BJ (cell line): Measurements from ENCODE around the gene FOXO6. TPM values are rescaled to one million over a fixed set of nuclear protein-coding genes. Genes with fewer than 3 reads are reported as not detected.

Experiments
- CTCF ChIA-PET: fragments of 350-600 bp; formaldehyde crosslinking; extraction: SDS; loops from one replicate; lab custom pipeline; 2021; ENCODE audit warnings: antibody characterized with exemption, inconsistent platforms; lab: Yijun Ruan, JAX
- POLR2A ChIA-PET: fragments of 300-600 bp; sonication (Branson Sonifier 250); formaldehyde crosslinking; extraction: SDS; loops from one replicate; lab custom pipeline; 2021; ENCODE audit warnings: antibody characterized with exemption; lab: Charles Lee
- DNase-seq: peaks from one replicate; pipeline ENCODE4 v3.0.0-alpha.2; 2011; ENCODE audit warnings: low read depth
- H3K27me3 ChIP-seq: 2 replicates; pipeline ENCODE4 v1.6.0; 2011; ENCODE audit warnings: low read length; ENCODE audit not compliant: control insufficient read depth, insufficient read depth
- H3K36me3 ChIP-seq: 2 replicates; pipeline ENCODE4 v1.5.1; 2011; ENCODE audit warnings: low read length; ENCODE audit not compliant: control insufficient read depth, insufficient read depth
- H3K4me3 ChIP-seq: 2 replicates; pipeline ENCODE4 v1.5.1; 2011; ENCODE audit warnings: low read depth, mild to moderate bottlenecking, control low read depth, low read length
- polyA plus RNA-seq: library from polyadenylated mRNA; depleted of rRNA; stranded (reverse); fragments of >200 nt; gene quantifications from 2 replicates; pipeline ENCODE4 v1.2.3, GENCODE V29; 2011
- TF ChIP-seq, protein P1 (sequence below): IDR thresholded peaks from 2 replicates; pipeline ENCODE4 v1.5.1; 2011; ENCODE audit warnings: low read depth, mild to moderate bottlenecking, control low read depth, inconsistent platforms, low read length, moderate library complexity; ENCODE audit not compliant: insufficient read depth

The FOXO6 gene
- polyA plus RNA-seq, 1 experiment, result 0.02 TPM

DNA sequence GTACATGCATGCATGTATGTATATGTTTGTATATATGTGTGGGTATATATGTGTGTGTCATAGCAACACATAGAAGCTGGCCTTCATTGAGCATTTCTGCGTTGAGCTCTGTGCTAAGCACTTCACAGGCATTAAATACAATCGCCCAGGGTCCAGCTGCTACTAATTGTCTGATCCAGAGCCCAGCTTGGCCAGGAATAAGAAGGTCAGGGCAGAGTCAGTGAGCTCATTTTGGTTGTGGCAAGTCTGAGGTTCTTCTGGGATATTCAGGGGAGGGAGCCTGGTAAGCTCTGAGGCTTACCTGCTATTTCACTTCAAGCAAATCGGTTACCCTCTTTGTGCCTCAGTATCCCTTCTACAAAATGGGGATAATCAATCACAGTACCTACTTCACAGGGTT, 59.6 kb downstream of the FOXO6 start:
- ChIA-PET CTCF (interaction anchor here (0.7 to 5.3 kb wide), 6 partner anchors 11 to 152 kb away, joined by 3 to 84 read pairs (median 16); no protein-coding TSS in a partner anchor), POLR2A (no interaction called here)
- no peak for DNase-seq
- Histone ChIP-seq H3K36me3 (no peaks in the 10 kb centered on the region), H3K4me3 (no peak overlapping the region), H3K27me3 (no peaks in the 10 kb centered on the region; the same call in 1 of the 2 replicates)
- TF ChIP-seq, protein P1, sequence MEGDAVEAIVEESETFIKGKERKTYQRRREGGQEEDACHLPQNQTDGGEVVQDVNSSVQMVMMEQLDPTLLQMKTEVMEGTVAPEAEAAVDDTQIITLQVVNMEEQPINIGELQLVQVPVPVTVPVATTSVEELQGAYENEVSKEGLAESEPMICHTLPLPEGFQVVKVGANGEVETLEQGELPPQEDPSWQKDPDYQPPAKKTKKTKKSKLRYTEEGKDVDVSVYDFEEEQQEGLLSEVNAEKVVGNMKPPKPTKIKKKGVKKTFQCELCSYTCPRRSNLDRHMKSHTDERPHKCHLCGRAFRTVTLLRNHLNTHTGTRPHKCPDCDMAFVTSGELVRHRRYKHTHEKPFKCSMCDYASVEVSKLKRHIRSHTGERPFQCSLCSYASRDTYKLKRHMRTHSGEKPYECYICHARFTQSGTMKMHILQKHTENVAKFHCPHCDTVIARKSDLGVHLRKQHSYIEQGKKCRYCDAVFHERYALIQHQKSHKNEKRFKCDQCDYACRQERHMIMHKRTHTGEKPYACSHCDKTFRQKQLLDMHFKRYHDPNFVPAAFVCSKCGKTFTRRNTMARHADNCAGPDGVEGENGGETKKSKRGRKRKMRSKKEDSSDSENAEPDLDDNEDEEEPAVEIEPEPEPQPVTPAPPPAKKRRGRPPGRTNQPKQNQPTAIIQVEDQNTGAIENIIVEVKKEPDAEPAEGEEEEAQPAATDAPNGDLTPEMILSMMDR, result no peak

DNA sequence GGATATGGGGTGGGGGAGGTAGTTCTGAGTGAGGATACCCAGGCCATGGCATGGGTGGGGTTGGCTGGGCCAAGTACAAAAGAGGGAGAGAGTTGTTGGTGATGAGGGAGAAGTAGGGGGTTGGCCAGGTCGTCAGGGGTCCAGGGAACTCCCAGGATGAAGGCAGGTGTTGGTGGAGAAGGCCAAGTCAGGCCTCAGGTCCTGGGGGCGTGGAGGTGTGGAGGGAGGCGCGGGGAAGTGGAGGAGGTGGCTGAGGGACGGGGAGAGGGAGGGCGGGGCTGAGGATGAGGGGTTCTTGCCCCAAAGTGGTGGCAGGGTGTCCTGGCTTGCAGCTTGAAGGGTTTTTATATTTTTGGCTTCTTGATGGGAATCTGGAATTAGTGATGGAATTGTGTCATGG, 61.1 kb downstream of the FOXO6 start:
- no peak overlapping the region for H3K4me3 ChIP-seq
- ChIA-PET POLR2A (no interaction called here), CTCF (interaction anchor here (1.7 to 5.3 kb wide), 4 partner anchors 9 to 139 kb away, joined by 6 to 56 read pairs (median 16); no protein-coding TSS in a partner anchor)
- DNase-seq, result no peak
- TF ChIP-seq, protein P1, result no peak
- H3K27me3 ChIP-seq, result no peaks in the 10 kb centered on the region
- H3K36me3 ChIP-seq, result no peaks in the 10 kb centered on the region

DNA sequence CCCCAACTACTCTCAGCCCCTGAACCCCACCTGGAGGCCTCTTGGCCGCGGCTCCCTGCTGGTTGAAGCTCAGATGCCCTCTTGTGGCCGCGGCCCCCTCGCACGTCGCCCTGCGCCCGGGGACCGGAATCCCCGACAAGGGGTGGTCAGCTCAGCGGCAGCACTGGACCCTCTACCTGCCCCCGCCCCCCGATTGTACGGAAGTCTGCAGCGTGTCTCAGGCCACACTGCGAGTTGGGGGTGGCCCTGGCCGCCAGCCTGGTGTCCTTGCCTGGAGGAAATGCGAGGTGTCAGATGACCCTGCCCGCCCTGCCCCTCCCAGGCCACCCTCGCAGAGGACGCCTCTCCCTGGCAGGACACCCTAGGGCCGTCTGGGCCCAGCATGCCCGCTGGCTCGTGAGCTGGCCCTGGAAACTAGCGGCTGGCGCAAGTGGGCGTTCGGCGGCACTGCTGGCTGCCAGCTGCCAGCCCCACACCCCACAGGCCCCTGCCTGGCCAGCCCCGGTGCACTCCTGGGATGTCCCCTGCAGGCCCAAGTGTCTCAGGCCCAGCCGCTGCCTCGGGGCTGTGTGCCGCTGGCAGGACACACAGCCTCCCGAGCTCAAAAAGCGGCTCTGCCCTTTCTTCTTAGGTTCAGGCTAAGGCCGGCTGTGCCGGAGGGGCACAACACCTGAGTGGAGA, 62.4 kb downstream of the FOXO6 start:
- no peak for DNase-seq
- POLR2A ChIA-PET, result no interaction called here
- CTCF ChIA-PET, result interaction anchor here (0.7 to 2.2 kb wide), 6 partner anchors 8 to 157 kb away, joined by 3 to 17 read pairs (median 4); no protein-coding TSS in a partner anchor
- Histone ChIP-seq H3K27me3 (no peaks in the 10 kb centered on the region), H3K4me3 (no peak overlapping the region), H3K36me3 (no peaks in the 10 kb centered on the region)
- TF ChIP-seq, protein P1, result peak; percentile 26; the same call in 1 of the 2 replicates

DNA sequence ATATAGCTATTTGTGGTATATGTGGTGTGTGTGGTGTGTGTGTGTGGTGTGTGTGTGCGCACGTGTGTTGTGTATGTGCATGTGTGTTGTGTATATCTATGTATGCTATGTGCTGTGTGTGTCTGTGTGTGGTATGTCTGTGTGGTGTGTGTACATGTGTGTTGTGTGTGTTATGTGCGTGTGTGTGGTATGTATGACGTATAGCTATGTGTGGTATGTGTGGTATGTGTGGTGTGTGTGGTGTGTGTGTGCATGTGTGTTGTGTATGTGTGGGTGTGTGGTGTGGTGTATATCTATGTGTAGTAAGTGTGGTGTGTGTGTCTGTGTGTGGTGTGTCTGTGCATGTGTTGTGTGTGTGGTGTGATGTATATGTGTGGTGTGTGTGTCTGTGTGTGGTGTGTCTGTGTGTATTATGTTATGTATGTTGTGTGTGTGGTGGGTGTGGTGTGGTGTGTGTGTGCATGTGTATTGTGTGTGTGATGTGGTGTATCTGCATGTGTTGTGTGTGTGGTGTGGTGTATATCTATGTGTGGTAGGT, 63.4 kb downstream of the FOXO6 start:
- CTCF ChIA-PET, result interaction anchor here (1.6 to 2.2 kb wide), 3 partner anchors 9 to 141 kb away, joined by 3 to 17 read pairs (median 16); no protein-coding TSS in a partner anchor
- Histone ChIP-seq H3K36me3 (no peaks in the 10 kb centered on the region), H3K4me3 (no peak overlapping the region), H3K27me3 (no peaks in the 10 kb centered on the region)
- no peak for DNase-seq
- POLR2A ChIA-PET, result no interaction called here
- TF ChIP-seq, protein P1, result no peak

DNA sequence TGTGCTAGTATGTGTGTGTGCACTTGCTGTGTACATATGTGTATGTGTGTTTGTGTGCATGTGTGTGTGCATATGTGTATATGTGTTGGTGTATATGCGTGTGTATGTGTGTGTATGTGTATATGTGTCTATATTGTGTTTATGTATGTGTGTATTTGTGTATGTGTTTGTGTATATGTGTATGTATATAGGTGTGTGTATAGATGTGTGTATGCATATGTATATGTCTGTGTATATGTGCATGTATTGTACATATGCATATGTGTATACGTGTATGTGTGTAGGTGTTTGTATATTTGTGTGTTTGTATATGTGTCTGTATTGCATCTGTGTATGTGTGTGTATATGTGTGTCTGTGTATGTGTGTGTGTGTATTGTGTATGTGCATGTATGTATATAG, 64.1 kb downstream of the FOXO6 start:
- no peak overlapping the region for H3K4me3 ChIP-seq
- no peaks in the 10 kb centered on the region; the same call in 1 of the 2 replicates for H3K27me3 ChIP-seq
- no peak for DNase-seq
- ChIA-PET POLR2A (no interaction called here), CTCF (no interaction called here)
- H3K36me3 ChIP-seq, result no peaks in the 10 kb centered on the region
- TF ChIP-seq, protein P1, result no peak
